ENCODE data around the gene ASTN1.

GRCh38 chr1:177116941-177117340, 47.6 kb downstream of the ASTN1 start:
- TF ChIP-seq GABPA (IDR thresholded peaks at IDR 0.05; ENCODE audit: low read depth) (no peak), RXRA (IDR thresholded peaks at IDR 0.05; ENCODE audit: borderline replicate concordance, low read depth) (no peak), USF1 (IDR thresholded peaks at IDR 0.05; ENCODE audit: borderline replicate concordance, low read depth) (no peak), SMC3 (IDR thresholded peaks at IDR 0.05; ENCODE audit: low read depth, low read length) (no peak), CTCF (IDR thresholded peaks at IDR 0.05) (no peak), POLR2AphosphoS5 (IDR thresholded peaks at IDR 0.05; ENCODE audit: low read depth, low read length) (no peak), YY1 (IDR thresholded peaks at IDR 0.05; ENCODE audit: low read depth) (no peak), USF2 (IDR thresholded peaks at IDR 0.05; ENCODE audit: borderline replicate concordance, low read depth, low read length) (no peak), MXI1 (IDR thresholded peaks at IDR 0.05; ENCODE audit: low read depth, low read length) (no peak), EP300 (IDR thresholded peaks at IDR 0.05; ENCODE audit: borderline replicate concordance in 1 of 2, low read depth in 1 of 2, low read length in 1 of 2) (no peak), RAD21 (IDR thresholded peaks at IDR 0.05; ENCODE audit: low read length) (no peak), REST (IDR thresholded peaks at IDR 0.05; ENCODE audit: low read depth, low read length) (no peak), TAF1 (IDR thresholded peaks at IDR 0.05; ENCODE audit: borderline replicate concordance, low read depth, low read length) (no peak)
